A549 (cell line): ENCODE measurements around the gene SPARC. TPM values are rescaled to one million over a fixed set of nuclear protein-coding genes. Genes with fewer than 3 reads are reported as not detected.

Experiments
- ATAC-seq, 2 experiments: fragments of 200-7000 bp in 1 of 2; fragments of >200 bp in 1 of 2; cut with Nextera tagmentation in 1 of 2; cut with Tn5 transposase in 1 of 2; 3 replicates each; pipeline versions ENCODE4 v1.8.0 to v1.9.1; 2018 to 2020; ENCODE audit warnings: mild to moderate bottlenecking in 1 of 2, moderate library complexity in 1 of 2
- CTCF ChIA-PET: fragments of 300-600 bp; sonication (Branson Sonifier 250); formaldehyde crosslinking; extraction: SDS; loops from one replicate; lab custom pipeline; 2021; ENCODE audit warnings: antibody characterized with exemption, inconsistent platforms; lab: Yijun Ruan, JAX
- POLR2A ChIA-PET: fragments of 350-600 bp; formaldehyde crosslinking; extraction: SDS; loops from one replicate; lab custom pipeline; 2021; ENCODE audit warnings: antibody characterized with exemption, inconsistent platforms; lab: Yijun Ruan, JAX
- DNase-seq, 2 experiments: peaks; one replicate each; pipeline versions ENCODE4 v3.0.0 to v3.0.0-alpha.2; 2011 to 2016; ENCODE audit warnings: low read depth in 1 of 2, low spot score in 1 of 2
- FAIRE-seq: peaks from 2 replicates; lab custom pipeline; 2011; peaks lifted over from hg19 to GRCh38; lab: Jason Lieb, UNC
- H3K27ac ChIP-seq, 2 experiments: fragments of >200 bp; sonication (Bioruptor Twin); formaldehyde crosslinking; 3 replicates each; pipeline ENCODE4 v1.5.1; 2016 to 2017
- H3K4me1 ChIP-seq: fragments of >200 bp; sonication (Bioruptor Twin); formaldehyde crosslinking; 3 replicates; pipeline ENCODE4 v1.6.1; 2016
- H3K4me2 ChIP-seq: fragments of >200 bp; sonication (Bioruptor Twin); formaldehyde crosslinking; 3 replicates; pipeline ENCODE4 v1.6.1; 2016
- H3K4me3 ChIP-seq: fragments of >200 bp; sonication (Bioruptor Twin); formaldehyde crosslinking; 3 replicates; pipeline ENCODE4 v1.5.1; 2016
- H3K9me3 ChIP-seq: fragments of >200 bp; sonication (Bioruptor Twin); formaldehyde crosslinking; 3 replicates; pipeline ENCODE4 v1.6.1; 2016
- BCL3 ChIP-seq: fragments of >200 bp; sonication (Bioruptor Twin); formaldehyde crosslinking; IDR thresholded peaks from 3 replicates; pipeline ENCODE4 v1.6.1; 2016
- CBX2 ChIP-seq: fragments of 200-600 bp; sonication (generic); IDR thresholded peaks from 2 replicates; pipeline ENCODE4 v1.6.1; 2016; ENCODE audit warnings: low read depth, mild to moderate bottlenecking, borderline replicate concordance
- CBX8 ChIP-seq: fragments of 200-600 bp; sonication (generic); IDR thresholded peaks from 2 replicates; pipeline ENCODE4 v1.6.1; 2016
- CEBPB ChIP-seq, 2 experiments: fragments of >200 bp in 1 of 2; sonication (Bioruptor Twin) in 1 of 2; formaldehyde crosslinking in 1 of 2; IDR thresholded peaks; 2 replicates each; pipeline ENCODE4 v1.6.1; 2012 to 2016
- CHD4 ChIP-seq: fragments of 200-600 bp; sonication (generic); IDR thresholded peaks from 2 replicates; pipeline ENCODE4 v1.6.1; 2016; ENCODE audit warnings: antibody characterized with exemption, mild to moderate bottlenecking, borderline replicate concordance
- EHMT2 ChIP-seq: fragments of 200-600 bp; sonication (generic); IDR thresholded peaks from 2 replicates; pipeline ENCODE4 v1.6.1; 2016; ENCODE audit warnings: antibody characterized with exemption, low read depth, mild to moderate bottlenecking, moderate library complexity
- FOSB ChIP-seq: fragments of 250-450 bp; sonication (Bioruptor Pico); IDR thresholded peaks from 2 replicates; pipeline ENCODE4 v1.5.0; 2020; ENCODE audit warnings: mild to moderate bottlenecking, moderate library complexity
- HMGXB4 ChIP-seq: fragments of 250-450 bp; sonication (Bioruptor Pico); IDR thresholded peaks from 2 replicates; pipeline ENCODE4 v1.5.0; 2021; ENCODE audit warnings: mild to moderate bottlenecking, moderate library complexity, borderline replicate concordance
- HOXA7 ChIP-seq: fragments of 250-450 bp; sonication (Bioruptor Pico); IDR thresholded peaks from 2 replicates; pipeline ENCODE4 v1.5.0; 2020; ENCODE audit warnings: mild to moderate bottlenecking, moderate library complexity
- JUNB ChIP-seq: fragments of >200 bp; sonication (Bioruptor Twin); formaldehyde crosslinking; IDR thresholded peaks from 2 replicates; pipeline ENCODE4 v1.6.1; 2016
- MAX ChIP-seq: IDR thresholded peaks from 2 replicates; pipeline ENCODE4 v1.6.1; 2012
- MYC ChIP-seq: IDR thresholded peaks from 2 replicates; pipeline ENCODE4 v1.6.1; 2012; ENCODE audit warnings: mild to moderate bottlenecking, inconsistent platforms, low read length, improper control_type of control experiment, borderline replicate concordance
- NR3C1 ChIP-seq: fragments of >200 bp; sonication (Bioruptor Twin); formaldehyde crosslinking; IDR thresholded peaks from 3 replicates; pipeline ENCODE4 v1.6.1; 2017
- PBX3 ChIP-seq: IDR thresholded peaks from 2 replicates; pipeline ENCODE4 v1.6.1; 2012
- PHF8 ChIP-seq: fragments of 200-600 bp; sonication (generic); IDR thresholded peaks from 2 replicates; pipeline ENCODE4 v1.6.1; 2016; ENCODE audit warnings: low read depth, mild to moderate bottlenecking, antibody characterized with exemption, moderate library complexity, borderline replicate concordance
- RARB ChIP-seq: fragments of 250-450 bp; sonication (Bioruptor Pico); IDR thresholded peaks from 2 replicates; pipeline ENCODE4 v1.8.0; 2021; ENCODE audit warnings: mild to moderate bottlenecking, moderate library complexity
- SREBF2 ChIP-seq: fragments of 450-650 bp; IDR thresholded peaks from 2 replicates; pipeline ENCODE4 v1.6.1; 2014; ENCODE audit warnings: mild to moderate bottlenecking, moderate library complexity
- TFCP2L1 ChIP-seq: fragments of 250-450 bp; sonication (Bioruptor Pico); IDR thresholded peaks from 2 replicates; pipeline ENCODE4 v1.5.0; 2021; ENCODE audit warnings: mild to moderate bottlenecking
- USF2 ChIP-seq: fragments of 450-650 bp; IDR thresholded peaks from 2 replicates; pipeline ENCODE4 v1.6.1; 2014; ENCODE audit warnings: antibody characterized with exemption
- ZNF302 ChIP-seq: fragments of 250-450 bp; sonication (Bioruptor Pico); IDR thresholded peaks from 2 replicates; pipeline ENCODE4 v1.9.0; 2021; ENCODE audit warnings: inconsistent platforms, mild to moderate bottlenecking, moderate library complexity
- WGBS: methylation state at CpG from one replicate; pipeline ENCODE4 v1.1.6; 2017; ENCODE audit errors: missing lambda C conversion rate; 5-methylcytosine and 5-hydroxymethylcytosine counted together
- polyA plus RNA-seq, 4 experiments: library from polyadenylated mRNA; depleted of rRNA in 3 of 4; stranded (reverse); fragments of >200 nt; fragmentation: RNase III in 1 of 4; extraction: RNeasy Plus Mini Kit Qiagen cat#74134 plus additional on column Dnase treatment in 1 of 4; gene quantifications; 2 replicates in 3 of 4; 3 replicates in 1 of 4; pipeline ENCODE4 v1.2.3, GENCODE V29; 2011 to 2017

Gene SPARC
- polyA plus RNA-seq, 2 of the 4 experiments (the other 2 are of a cell fraction), result 33.8 to 45.7 TPM

GRCh38 chr5:151667083-151667482 is 19.6 kb downstream of the SPARC start:
- TF ChIP-seq MYC (no peak), USF2 (no peak), ZNF302 (CRISPR knock-in tag) (no peak)
- ATAC-seq (no peak), FAIRE-seq (no peak), DNase-seq (no peak)
- WGBS, result 86% methylated on average over 7 of the region's 7 CpGs
- Histone ChIP-seq H3K4me3 (no peak overlapping the region), H3K27ac (0 out of 6 replicates have a peak overlapping the region, but pooled peaks of 1 of the 2 experiments have one; percentile 3), H3K4me2 (no peak overlapping the region), H3K4me1 (peaks cover 39% of the 10 kb centered on the region), H3K9me3 (no peaks in the 10 kb centered on the region)
- ChIA-PET POLR2A (no interaction called here), CTCF (interaction anchor here (1.1 to 10.0 kb wide), 6 partner anchors 9 to 503 kb away, joined by 3 to 60 read pairs (median 7); no protein-coding TSS in a partner anchor)

GRCh38 chr5:151665613-151666012 is 21.1 kb downstream of the SPARC start:
- peak in 1 of 2 experiments; percentile 38; a peak in 3 of 6 replicates for ATAC-seq
- Histone ChIP-seq H3K4me3 (no peak overlapping the region), H3K4me1 (peaks cover 25% of the 10 kb centered on the region), H3K4me2 (0 out of 3 replicates have a peak overlapping the region, but pooled peaks have one; percentile 14), H3K9me3 (no peaks in the 10 kb centered on the region), H3K27ac (peak overlapping the region; percentile 47 to 74; a peak in 5 of 6 replicates)
- POLR2A ChIA-PET, result interaction anchor here (1.0 kb wide), 1 partner anchor 413 kb away, joined by 3 read pairs; the partner anchor contains the start of gene GM2A
- FAIRE-seq, result no peak
- CTCF ChIA-PET, result interaction anchor here (0.6 to 4.9 kb wide), 8 partner anchors 10 to 75 kb away, joined by 3 to 60 read pairs (median 6); no protein-coding TSS in a partner anchor
- TF ChIP-seq MAX (no peak), BCL3 (no peak), PBX3 (no peak), EHMT2 (no peak), JUNB (no peak), USF2 (no peak), CBX8 (no peak), HOXA7 (CRISPR knock-in tag) (no peak), RARB (no peak), CEBPB (IDR thresholded peaks at IDR 0.05) (no peak), TFCP2L1 (CRISPR knock-in tag) (no peak), SREBF2 (no peak), CHD4 (no peak), CBX2 (no peak), PHF8 (no peak), FOSB (no peak), ZNF302 (CRISPR knock-in tag) (no peak), MYC (no peak), NR3C1 (no peak), HMGXB4 (CRISPR knock-in tag) (no peak)
- DNase-seq, result no peak
- 43% methylated on average over 2 of the region's 2 CpGs for WGBS
